Loucy (cell line): ENCODE results near the gene FBXL13.

Experiments
- CTCF ChIP-seq: fragments of 200-600 bp; sonication (generic); conservative IDR thresholded peaks from 2 replicates; pipeline ENCODE4 v1.5.1; 2014; ENCODE audit warnings: mild to moderate bottlenecking, antibody characterized with exemption, low read length
- EZH2phosphoT487 ChIP-seq: fragments of 200-600 bp; IDR thresholded peaks from 2 replicates; pipeline ENCODE4 v1.6.1; 2018; ENCODE audit warnings: antibody characterized with exemption, mild to moderate bottlenecking, moderate library complexity, borderline replicate concordance

GRCh38 chr7:103123529-103123928, 48.9 kb upstream of the FBXL13 start:
- TF ChIP-seq CTCF (no peak), EZH2phosphoT487 (no peak)
